Measurements from ENCODE around the gene FBL.
"Not testable (repeated sequence)": the region's sequence is repeated elsewhere in the genome, so short reads cannot be mapped to it uniquely, and the experiment has no call there.

DNA sequence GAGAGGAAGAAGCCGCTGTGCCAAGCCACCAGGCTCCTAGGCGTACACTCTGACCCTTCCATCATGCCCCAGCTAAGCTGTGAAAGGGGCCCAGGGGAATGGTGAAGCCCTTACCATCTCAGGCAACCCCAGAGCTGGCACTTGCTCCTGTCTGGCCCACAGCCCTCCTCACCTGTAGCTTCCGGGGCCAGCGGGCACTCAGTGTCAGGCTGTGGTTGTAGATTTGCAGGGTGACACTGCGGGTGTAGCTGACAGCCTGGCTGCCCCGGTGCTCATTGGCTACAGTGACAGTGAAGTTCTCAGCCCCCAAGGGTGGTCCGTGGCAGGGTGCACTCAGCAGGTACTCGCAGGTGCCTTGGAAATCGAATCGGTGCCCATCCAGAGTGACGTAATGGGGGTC, 30.3 kb upstream of the FBL start:
- TF ChIP-seq CTCF (IDR thresholded peaks at IDR 0.05; ENCODE audit: low read depth, low read length); EZH2phosphoT487 (IDR thresholded peaks at IDR 0.05; ENCODE audit: low read depth): not testable (repeated sequence)
